Measurements from ENCODE around the gene DHRSX. TPM values are rescaled to one million over a fixed set of nuclear protein-coding genes. Genes with fewer than 3 reads are reported as not detected.
A peak's percentile ranks its signal among the peaks of the same experiment; 100 is the strongest.

DHRSX gene
- total RNA-seq, 1 experiment from 2014 or later = 23.9 TPM

- Histone ChIP-seq H3K4me3 (no peak overlapping the region), H3K27ac (no peak overlapping the region)
- no peak for DNase-seq (ENCODE audit: low read depth in 1 of 2, low spot score in 2 of 2)
These were observed 82.8 kb downstream of the DHRSX start for GRCh38 chrX:2418000-2418399.

GRCh38 chrX:2416851-2417604 is 83.7 kb downstream of the DHRSX start:
- Histone ChIP-seq H3K27ac (no peak overlapping the region), H3K9me3 (replicated peaks) (peaks cover 9% of the 10 kb centered on the region), H3K4me1 (replicated peaks) (no peaks in the 10 kb centered on the region), H3K4me3 (no peak overlapping the region), H3K27me3 (replicated peaks) (no peaks in the 10 kb centered on the region), H3K36me3 (no peaks in the 10 kb centered on the region)
- DNase-seq (ENCODE audit: low read depth in 1 of 2, low spot score in 2 of 2) = no peak

More at GRCh38 chrX:2418000-2418399, 82.8 kb downstream of the DHRSX start:
- peaks cover 9% of the 10 kb centered on the region for H3K9me3 ChIP-seq (replicated peaks)
- H3K36me3 ChIP-seq = no peaks in the 10 kb centered on the region
- H3K27me3 ChIP-seq (replicated peaks) = no peaks in the 10 kb centered on the region
- H3K4me1 ChIP-seq (replicated peaks) = no peaks in the 10 kb centered on the region

- no peak overlapping the region for H3K4me3 ChIP-seq
- H3K27me3 ChIP-seq (replicated peaks) = no peaks in the 10 kb centered on the region
- no peaks in the 10 kb centered on the region for H3K4me1 ChIP-seq (replicated peaks)
- H3K27ac ChIP-seq = no peak overlapping the region
- no peak for DNase-seq (ENCODE audit: low read depth in 1 of 2, low spot score in 2 of 2)
- H3K9me3 ChIP-seq (replicated peaks) = peaks cover 9% of the 10 kb centered on the region
- no peaks in the 10 kb centered on the region for H3K36me3 ChIP-seq
These were observed 86.4 kb downstream of the DHRSX start for GRCh38 chrX:2414384-2414783.

- no peak overlapping the region for H3K27ac ChIP-seq
- H3K4me3 ChIP-seq = no peak overlapping the region
- no peak for DNase-seq (ENCODE audit: low read depth in 1 of 2, low spot score in 2 of 2)
- H3K27me3 ChIP-seq (replicated peaks) = no peaks in the 10 kb centered on the region
- H3K9me3 ChIP-seq (replicated peaks) = peaks cover 9% of the 10 kb centered on the region
- H3K36me3 ChIP-seq = no peaks in the 10 kb centered on the region
- no peaks in the 10 kb centered on the region for H3K4me1 ChIP-seq (replicated peaks)
These were observed 86.8 kb downstream of the DHRSX start for GRCh38 chrX:2413969-2414368.

GRCh38 chrX:2412131-2412530 is 88.6 kb downstream of the DHRSX start:
- H3K4me1 ChIP-seq (replicated peaks) = no peaks in the 10 kb centered on the region
- peaks cover 7% of the 10 kb centered on the region for H3K9me3 ChIP-seq (replicated peaks)
- no peaks in the 10 kb centered on the region for H3K36me3 ChIP-seq
- H3K4me3 ChIP-seq = no peak overlapping the region
- no peaks in the 10 kb centered on the region for H3K27me3 ChIP-seq (replicated peaks)
- DNase-seq (ENCODE audit: low read depth in 1 of 2, low spot score in 2 of 2) = no peak
- H3K27ac ChIP-seq = no peak overlapping the region

- no peak for DNase-seq (ENCODE audit: low read depth in 1 of 2, low spot score in 2 of 2)
- no peak overlapping the region for H3K4me3 ChIP-seq
- H3K36me3 ChIP-seq = no peaks in the 10 kb centered on the region
- no peaks in the 10 kb centered on the region; the same call in 1 of the 2 replicates for H3K9me3 ChIP-seq (replicated peaks)
- H3K27ac ChIP-seq = no peak overlapping the region
- H3K4me1 ChIP-seq (replicated peaks) = no peaks in the 10 kb centered on the region
- H3K27me3 ChIP-seq (replicated peaks) = no peaks in the 10 kb centered on the region
These were observed 90.3 kb downstream of the DHRSX start for GRCh38 chrX:2410279-2411020.

- no peak overlapping the region for H3K27ac ChIP-seq
- no peaks in the 10 kb centered on the region for H3K4me1 ChIP-seq (replicated peaks)
- no peak overlapping the region for H3K4me3 ChIP-seq
- no peak for DNase-seq (ENCODE audit: low read depth in 1 of 2, low spot score in 2 of 2)
- no peaks in the 10 kb centered on the region for H3K36me3 ChIP-seq
- H3K9me3 ChIP-seq (replicated peaks) = no peaks in the 10 kb centered on the region
- H3K27me3 ChIP-seq (replicated peaks) = no peaks in the 10 kb centered on the region
These were observed 91.0 kb downstream of the DHRSX start for GRCh38 chrX:2409796-2410195.

GRCh38 chrX:2408856-2409255 is 91.9 kb downstream of the DHRSX start:
- no peaks in the 10 kb centered on the region for H3K36me3 ChIP-seq
- no peaks in the 10 kb centered on the region for H3K9me3 ChIP-seq (replicated peaks)
- H3K4me3 ChIP-seq = no peak overlapping the region
- H3K27me3 ChIP-seq (replicated peaks) = no peaks in the 10 kb centered on the region
- no peaks in the 10 kb centered on the region for H3K4me1 ChIP-seq (replicated peaks)
- no peak for DNase-seq (ENCODE audit: low read depth in 1 of 2, low spot score in 2 of 2)
- H3K27ac ChIP-seq = no peak overlapping the region

- no peaks in the 10 kb centered on the region for H3K9me3 ChIP-seq (replicated peaks)
- no peaks in the 10 kb centered on the region for H3K27me3 ChIP-seq (replicated peaks)
- H3K4me1 ChIP-seq (replicated peaks) = peaks cover 7% of the 10 kb centered on the region
- DNase-seq (ENCODE audit: low read depth in 1 of 2, low spot score in 2 of 2) = no peak
- no peak overlapping the region for H3K4me3 ChIP-seq
- H3K36me3 ChIP-seq = no peaks in the 10 kb centered on the region
- no peak overlapping the region for H3K27ac ChIP-seq
These were observed 93.8 kb downstream of the DHRSX start for GRCh38 chrX:2406891-2407518.

- DNase-seq (ENCODE audit: low read depth in 1 of 2, low spot score in 2 of 2) = no peak
These were observed 96.0 kb downstream of the DHRSX start for GRCh38 chrX:2404776-2405175.

GRCh38 chrX:2402361-2402690 is 98.5 kb downstream of the DHRSX start:
- no peak for DNase-seq (ENCODE audit: low read depth in 1 of 2, low spot score in 2 of 2)
- no peaks in the 10 kb centered on the region for H3K27me3 ChIP-seq (replicated peaks)
- H3K27ac ChIP-seq = 0 out of 2 replicates have a peak overlapping the region, but pooled peaks have one; percentile 22
- H3K9me3 ChIP-seq (replicated peaks) = no peaks in the 10 kb centered on the region
- H3K36me3 ChIP-seq = no peaks in the 10 kb centered on the region
- H3K4me1 ChIP-seq (replicated peaks) = peaks cover 27% of the 10 kb centered on the region
- H3K4me3 ChIP-seq = no peak overlapping the region

More at GRCh38 chrX:2404776-2405175, 96.0 kb downstream of the DHRSX start:
- H3K4me3 ChIP-seq = no peak overlapping the region
- no peaks in the 10 kb centered on the region for H3K36me3 ChIP-seq
- H3K27ac ChIP-seq = no peak overlapping the region
- no peaks in the 10 kb centered on the region for H3K27me3 ChIP-seq (replicated peaks)
- H3K4me1 ChIP-seq (replicated peaks) = peaks cover 18% of the 10 kb centered on the region
- H3K9me3 ChIP-seq (replicated peaks) = no peaks in the 10 kb centered on the region

- Histone ChIP-seq H3K27me3 (replicated peaks) (no peaks in the 10 kb centered on the region), H3K4me3 (peak overlapping the region; percentile 1; the same call in 1 of the 2 replicates)
These were observed 99.0 kb downstream of the DHRSX start for GRCh38 chrX:2401590-2402360.

GRCh38 chrX:2401201-2401589 is 99.6 kb downstream of the DHRSX start:
- H3K4me3 ChIP-seq = no peak overlapping the region; the same call in 1 of the 2 replicates
- DNase-seq (ENCODE audit: low read depth in 1 of 2, low spot score in 2 of 2) = no peak

More at GRCh38 chrX:2401590-2402360, 99.0 kb downstream of the DHRSX start:
- Histone ChIP-seq H3K4me1 (replicated peaks) (peaks cover 27% of the 10 kb centered on the region), H3K36me3 (no peaks in the 10 kb centered on the region), H3K9me3 (replicated peaks) (no peaks in the 10 kb centered on the region), H3K27ac (peak overlapping the region; percentile 22)
- DNase-seq (ENCODE audit: low read depth in 1 of 2, low spot score in 2 of 2) = peak in 1 of 2 experiments; percentile 70

More at GRCh38 chrX:2401201-2401589, 99.6 kb downstream of the DHRSX start:
- Histone ChIP-seq H3K36me3 (no peaks in the 10 kb centered on the region), H3K27me3 (replicated peaks) (no peaks in the 10 kb centered on the region), H3K4me1 (replicated peaks) (peaks cover 27% of the 10 kb centered on the region), H3K9me3 (replicated peaks) (no peaks in the 10 kb centered on the region), H3K27ac (peak overlapping the region; percentile 22)

Measured in SJSA1 (cell line).